Measurements from ENCODE around the gene DEF6.

Gene DEF6

GRCh38 chr6:35368038-35368887, 70.6 kb downstream of the DEF6 start:
- TF ChIP-seq L3MBTL2 (conservative IDR thresholded peaks at IDR 0.05), result no peak
- TF ChIP-seq HDGF (IDR thresholded peaks at IDR 0.05; ENCODE audit: borderline replicate concordance), result no peak
- TF ChIP-seq ZNF384 (IDR thresholded peaks at IDR 0.05), result no peak
- DNase-seq (ENCODE audit: extremely low spot score), result no peak
- ChIA-PET POLR2A (no interaction called here), CTCF (no interaction called here)

- DNase-seq (ENCODE audit: extremely low spot score), result no peak
- ChIA-PET POLR2A (no interaction called here), CTCF (no interaction called here)
- TF ChIP-seq TARDBP (IDR thresholded peaks at IDR 0.05), result no peak
- TF ChIP-seq BHLHE40 (IDR thresholded peaks at IDR 0.05; ENCODE audit: borderline replicate concordance), result no peak
- TF ChIP-seq ELF4 (IDR thresholded peaks at IDR 0.05), result no peak
- no peak for TF ChIP-seq LEF1 (IDR thresholded peaks at IDR 0.05; ENCODE audit: borderline replicate concordance)
- no peak for TF ChIP-seq FOXM1 (IDR thresholded peaks at IDR 0.05; ENCODE audit: borderline replicate concordance)
- no peak for TF ChIP-seq L3MBTL2 (conservative IDR thresholded peaks at IDR 0.05)
- no peak for TF ChIP-seq SUZ12 (IDR thresholded peaks at IDR 0.05)
- TF ChIP-seq PKNOX1 (IDR thresholded peaks at IDR 0.05), result no peak
- TF ChIP-seq SP1 (IDR thresholded peaks at IDR 0.05), result no peak
- TF ChIP-seq FOXK2 (IDR thresholded peaks at IDR 0.05), result no peak
- no peak for TF ChIP-seq HDGF (IDR thresholded peaks at IDR 0.05; ENCODE audit: borderline replicate concordance)
- no peak for TF ChIP-seq CTBP1 (IDR thresholded peaks at IDR 0.05; ENCODE audit: borderline replicate concordance)
- TF ChIP-seq ARNT (IDR thresholded peaks at IDR 0.05), result no peak
- TF ChIP-seq FOXA1 (IDR thresholded peaks at IDR 0.05), result no peak
These were observed 72.6 kb downstream of the DEF6 start for GRCh38 chr6:35370124-35370741.

GRCh38 chr6:35370785-35371493, 73.3 kb downstream of the DEF6 start:
- ChIA-PET CTCF (no interaction called here), POLR2A (interaction anchor here (1.4 kb wide), 1 partner anchor 8 kb away, joined by 4 read pairs; no protein-coding TSS in a partner anchor)
- no peak for DNase-seq (ENCODE audit: extremely low spot score)
- TF ChIP-seq L3MBTL2 (conservative IDR thresholded peaks at IDR 0.05) (no peak), BHLHE40 (IDR thresholded peaks at IDR 0.05; ENCODE audit: borderline replicate concordance) (no peak), CTBP1 (IDR thresholded peaks at IDR 0.05; ENCODE audit: borderline replicate concordance) (no peak), FOXM1 (IDR thresholded peaks at IDR 0.05; ENCODE audit: borderline replicate concordance) (no peak), PKNOX1 (IDR thresholded peaks at IDR 0.05) (no peak), ELF4 (IDR thresholded peaks at IDR 0.05) (no peak), HDGF (IDR thresholded peaks at IDR 0.05; ENCODE audit: borderline replicate concordance) (no peak)
